DMS153 treated with DMSO at 0.1 percent for 48 hours (cell line): ENCODE measurements around the gene KRTAP5-4.
"Not testable (repeated sequence)": the region's sequence is repeated elsewhere in the genome, so short reads cannot be mapped to it uniquely, and the experiment has no call there.

ENCODE experiments used
- DNase-seq: peaks from one replicate; lab custom pipeline; 2025; ENCODE audit not compliant: unreplicated experiment; lab: John Stamatoyannopoulos, UW

Gene KRTAP5-4

GRCh38 chr11:1604181-1604580 lies 17.8 kb downstream of the KRTAP5-4 start:
- DNase-seq: no peak

GRCh38 chr11:1603629-1604028 lies 18.3 kb downstream of the KRTAP5-4 start:
- no peak for DNase-seq

- not testable (repeated sequence) for DNase-seq
Observed at GRCh38 chr11:1601663-1602062, 20.3 kb downstream of the KRTAP5-4 start.

- DNase-seq: no peak
Observed at GRCh38 chr11:1600626-1601025, 21.3 kb downstream of the KRTAP5-4 start.

GRCh38 chr11:1598816-1599215 lies 23.1 kb downstream of the KRTAP5-4 start:
- DNase-seq: no peak

- not testable (repeated sequence) for DNase-seq
Observed at GRCh38 chr11:1598406-1598805, 23.5 kb downstream of the KRTAP5-4 start.

GRCh38 chr11:1597994-1598380 lies 24.0 kb downstream of the KRTAP5-4 start, which contains the start of gene KRTAP5-2:
Gene KRTAP5-2 (minus strand): TSS chr11:1598294. CDS start chr11:1598250, 44 bp downstream.
- no peak for DNase-seq

- DNase-seq: no peak
Observed at GRCh38 chr11:1597331-1597993, 24.5 kb downstream of the KRTAP5-4 start.

- DNase-seq: not testable (repeated sequence)
Observed at GRCh38 chr11:1596576-1597121, 25.3 kb downstream of the KRTAP5-4 start.

GRCh38 chr11:1595994-1596575 lies 25.9 kb downstream of the KRTAP5-4 start:
- DNase-seq: not testable (repeated sequence)

GRCh38 chr11:1592628-1593027 lies 29.3 kb downstream of the KRTAP5-4 start:
- DNase-seq: no peak

- no peak for DNase-seq
Observed at GRCh38 chr11:1589996-1590395, 31.9 kb downstream of the KRTAP5-4 start.

- not testable (repeated sequence) for DNase-seq
Observed at GRCh38 chr11:1589191-1589963, 32.6 kb downstream of the KRTAP5-4 start.

- no peak for DNase-seq
Observed at GRCh38 chr11:1586699-1587098, 35.2 kb downstream of the KRTAP5-4 start.

- not testable (repeated sequence) for DNase-seq
Observed at GRCh38 chr11:1584661-1585370, 37.1 kb downstream of the KRTAP5-4 start, which contains the start of gene KRTAP5-1. Gene KRTAP5-1 (minus strand): TSS chr11:1585283. CDS start chr11:1585249, 34 bp downstream.

GRCh38 chr11:1582909-1583308 lies 39.0 kb downstream of the KRTAP5-4 start:
- not testable (repeated sequence) for DNase-seq

- no peak for DNase-seq
Observed at GRCh38 chr11:1581976-1582375, 40.0 kb downstream of the KRTAP5-4 start.

GRCh38 chr11:1576825-1577224 lies 45.1 kb downstream of the KRTAP5-4 start:
- no peak for DNase-seq

GRCh38 chr11:1575756-1576155 lies 46.2 kb downstream of the KRTAP5-4 start:
- not testable (repeated sequence) for DNase-seq

GRCh38 chr11:1574933-1575242 lies 47.0 kb downstream of the KRTAP5-4 start:
- DNase-seq: no peak
